IMR-90 (cell line): ENCODE data around the gene EIF1. TPM values are rescaled to one million over a fixed set of nuclear protein-coding genes. Genes with fewer than 3 reads are reported as not detected.

Experiments used
- ATAC-seq: fragments of 200-7000 bp; cut with Tn5 transposase; 2 replicates; pipeline ENCODE4 v1.9.1; 2020; ENCODE audit warnings: low read depth, mild to moderate bottlenecking, moderate library complexity
- BruUV-seq: library from RNA; stranded (reverse); fragments of 400-500 nt; replicated peaks from 2 replicates; lab custom pipeline; 2021; lab: Mats Ljungman, UMichigan
- CTCF ChIA-PET: fragments of 300-600 bp; formaldehyde crosslinking; extraction: SDS; loops from one replicate; lab custom pipeline; 2021; ENCODE audit warnings: antibody characterized with exemption; lab: Yijun Ruan, JAX
- POLR2A ChIA-PET: fragments of 300-600 bp; sonication (Branson Sonifier 250); formaldehyde crosslinking; loops from one replicate; lab custom pipeline; 2022; ENCODE audit warnings: antibody characterized with exemption; ENCODE audit not compliant: unreplicated experiment; lab: Charles Lee
- DNase-seq: peaks from one replicate; pipeline ENCODE4 v3.0.0; 2013
- H2AFZ ChIP-seq: replicated peaks from 2 replicates; pipeline ENCODE3; 2013; ENCODE audit warnings: low read length, mild to moderate bottlenecking; ENCODE audit not compliant: poor library complexity
- H2AK5ac ChIP-seq: 2 replicates; pipeline ENCODE4 v1.6.1; 2013; ENCODE audit warnings: low read depth, low read length, inconsistent platforms
- H2AK9ac ChIP-seq: replicated peaks from 2 replicates; pipeline ENCODE3; 2013; ENCODE audit warnings: mild to moderate bottlenecking, low read depth, low read length, moderate library complexity; ENCODE audit not compliant: poor library complexity
- H2BK120ac ChIP-seq: 2 replicates; pipeline ENCODE4 v1.6.1; 2013; ENCODE audit warnings: low read depth, low read length, inconsistent platforms
- H2BK15ac ChIP-seq: 3 replicates; pipeline ENCODE4 v1.6.1; 2013; ENCODE audit warnings: low read depth, low read length, inconsistent platforms
- H2BK20ac ChIP-seq: 2 replicates; pipeline ENCODE4 v1.6.1; 2013; ENCODE audit warnings: low read depth, mild to moderate bottlenecking, inconsistent platforms, low read length, moderate library complexity
- H2BK5ac ChIP-seq: 2 replicates; pipeline ENCODE4 v1.6.1; 2013; ENCODE audit warnings: mild to moderate bottlenecking, low read depth, low read length, inconsistent platforms; ENCODE audit not compliant: poor library complexity, severe bottlenecking
- H3K14ac ChIP-seq: replicated peaks from 2 replicates; pipeline ENCODE4 v1.6.1; 2013; ENCODE audit warnings: low read depth, low read length, inconsistent platforms
- H3K18ac ChIP-seq: 2 replicates; pipeline ENCODE4 v1.6.1; 2013; ENCODE audit warnings: low read depth, low read length, control low read depth
- H3K23ac ChIP-seq: 2 replicates; pipeline ENCODE4 v1.6.1; 2013; ENCODE audit warnings: low read depth, low read length, inconsistent platforms
- H3K27ac ChIP-seq: 2 replicates; pipeline ENCODE4 v1.5.1; 2013; ENCODE audit warnings: mild to moderate bottlenecking, control low read depth, low read length; ENCODE audit not compliant: insufficient read depth
- H3K27me3 ChIP-seq: 2 replicates; pipeline ENCODE4 v1.6.1; 2013; ENCODE audit warnings: low read length; ENCODE audit not compliant: control insufficient read depth, insufficient read depth
- H3K36me3 ChIP-seq: 2 replicates; pipeline ENCODE4 v1.6.1; 2013; ENCODE audit warnings: low read length, mixed read lengths; ENCODE audit not compliant: control insufficient read depth, insufficient read depth
- H3K4ac ChIP-seq: 2 replicates; pipeline ENCODE4 v1.6.1; 2013; ENCODE audit warnings: low read depth, low read length, inconsistent platforms
- H3K4me1 ChIP-seq: 2 replicates; pipeline ENCODE4 v1.6.1; 2013; ENCODE audit warnings: low read length, mixed read lengths; ENCODE audit not compliant: control insufficient read depth, insufficient read depth
- H3K4me2 ChIP-seq: 2 replicates; pipeline ENCODE4 v1.6.1; 2013; ENCODE audit warnings: low read depth, mild to moderate bottlenecking, control low read depth, low read length, moderate library complexity
- H3K4me3 ChIP-seq: 2 replicates; pipeline ENCODE4 v1.5.1; 2013; ENCODE audit warnings: low read depth, mild to moderate bottlenecking, control low read depth, low read length, moderate library complexity; ENCODE audit not compliant: insufficient read depth
- H3K56ac ChIP-seq: 2 replicates; pipeline ENCODE4 v1.6.1; 2013; ENCODE audit warnings: low read length, inconsistent platforms; ENCODE audit not compliant: insufficient read depth; ENCODE audit errors: extremely low read depth
- H3K79me1 ChIP-seq, 2 experiments: 2 replicates each; pipeline ENCODE4 v1.6.1; 2013; ENCODE audit warnings: low read length in 2 of 2, inconsistent platforms in 1 of 2, low read depth in 1 of 2
- H3K9ac ChIP-seq: 2 replicates; pipeline ENCODE4 v1.6.1; 2013; ENCODE audit warnings: low read depth, low read length, control low read depth
- H3K9me1 ChIP-seq: 2 replicates; pipeline ENCODE4 v1.6.1; 2013; ENCODE audit warnings: low read length, inconsistent platforms; ENCODE audit not compliant: insufficient read depth
- H3K9me3 ChIP-seq: 2 replicates; pipeline ENCODE4 v1.6.1; 2013; ENCODE audit warnings: low read length; ENCODE audit not compliant: control insufficient read depth, insufficient read depth
- H4K20me1 ChIP-seq: 2 replicates; pipeline ENCODE4 v1.6.1; 2013; ENCODE audit warnings: low read length, inconsistent platforms; ENCODE audit not compliant: insufficient read depth
- H4K5ac ChIP-seq: 2 replicates; pipeline ENCODE4 v1.6.1; 2013; ENCODE audit warnings: mild to moderate bottlenecking, low read depth, low read length, control low read depth
- H4K8ac ChIP-seq, 2 experiments: 2 replicates each; pipeline ENCODE4 v1.6.1; 2013; ENCODE audit warnings: low read depth in 2 of 2, low read length in 2 of 2, control low read depth in 1 of 2, inconsistent platforms in 1 of 2
- H4K91ac ChIP-seq: 2 replicates; pipeline ENCODE4 v1.6.1; 2013; ENCODE audit warnings: low read depth, low read length, inconsistent platforms; ENCODE audit not compliant: insufficient read depth
- BHLHE40 ChIP-seq: fragments of 150-350 bp; IDR thresholded peaks from 2 replicates; pipeline ENCODE4 v1.6.1; 2016; ENCODE audit warnings: mild to moderate bottlenecking, low read depth, low read length
- CEBPB ChIP-seq: IDR thresholded peaks from 2 replicates; pipeline ENCODE4 v1.6.1; 2012; ENCODE audit warnings: low read depth, low read length, improper control_type of control experiment
- CHD1 ChIP-seq: IDR thresholded peaks from 2 replicates; pipeline ENCODE4 v1.6.1; 2012; ENCODE audit warnings: low read depth, low read length, improper control_type of control experiment
- FOS ChIP-seq: fragments of 150-350 bp; IDR thresholded peaks from 2 replicates; pipeline ENCODE4 v1.6.1; 2016; ENCODE audit warnings: low read depth, low read length
- MAFK ChIP-seq: IDR thresholded peaks from 2 replicates; pipeline ENCODE4 v1.6.1; 2012; ENCODE audit warnings: low read depth, low read length, improper control_type of control experiment
- MAZ ChIP-seq: IDR thresholded peaks from 2 replicates; pipeline ENCODE4 v1.6.1; 2012; ENCODE audit warnings: low read depth, mild to moderate bottlenecking, low read length, improper control_type of control experiment, moderate library complexity, borderline replicate concordance
- MXI1 ChIP-seq: IDR thresholded peaks from 2 replicates; pipeline ENCODE4 v1.6.1; 2012; ENCODE audit warnings: low read depth, mild to moderate bottlenecking, low read length, moderate library complexity, borderline replicate concordance
- NFE2L2 ChIP-seq: fragments of 150-350 bp; IDR thresholded peaks from 2 replicates; pipeline ENCODE4 v1.6.1; 2016; ENCODE audit warnings: low read depth, mild to moderate bottlenecking, low read length
- POLR2A ChIP-seq: IDR thresholded peaks from 2 replicates; pipeline ENCODE4 v1.6.1; 2012; ENCODE audit warnings: mild to moderate bottlenecking, low read depth, low read length
- RAD21 ChIP-seq: IDR thresholded peaks from 2 replicates; pipeline ENCODE4 v1.6.1; 2012; ENCODE audit warnings: low read length, improper control_type of control experiment
- RCOR1 ChIP-seq: IDR thresholded peaks from 2 replicates; pipeline ENCODE4 v1.6.1; 2012; ENCODE audit warnings: mild to moderate bottlenecking, low read length, improper control_type of control experiment; ENCODE audit not compliant: insufficient replicate concordance
- RFX5 ChIP-seq: IDR thresholded peaks from 2 replicates; pipeline ENCODE4 v1.8.0; 2012; ENCODE audit warnings: low read depth, mild to moderate bottlenecking, low read length, moderate library complexity
- SMC3 ChIP-seq: fragments of 150-350 bp; IDR thresholded peaks from 2 replicates; pipeline ENCODE4 v1.6.1; 2016; ENCODE audit warnings: low read depth, mild to moderate bottlenecking, antibody characterized with exemption, low read length, moderate library complexity
- WGBS, 2 experiments: methylation state at CpG; one replicate each; pipeline versions ENCODE4 v1.1.5 to v1.1.7; 2013; ENCODE audit warnings: missing lambda C conversion rate in 2 of 2; ENCODE audit not compliant: insufficient read length in 1 of 2; ENCODE audit errors: extremely low coverage in 2 of 2; 5-methylcytosine and 5-hydroxymethylcytosine counted together
- dilution Hi-C: fragments of 300-500 bp; cut with HindIII; formaldehyde crosslinking; loops from one replicate; pipeline ENCODE4 v1.14.3; 2018; ENCODE audit warnings: low sequenced_read_pairs; ENCODE audit not compliant: unreplicated experiment
- in situ Hi-C: fragments of 300-500 bp; cut with MboI; formaldehyde crosslinking; loops from 3 replicates; pipeline ENCODE4 v1.14.3; 2019; ENCODE audit warnings: low sequenced_read_pairs, inconsistent platforms, mixed read lengths
- intact Hi-C: fragments of 100-400 bp; cut with micrococcal nuclease; formaldehyde crosslinking; loops from 2 replicates; pipeline ENCODE4 v1.10.0; 2022
- polyA plus RNA-seq, 3 experiments: library from polyadenylated mRNA; depleted of rRNA; stranded (reverse); fragments of >200 nt; gene quantifications; 2 replicates each; pipeline ENCODE4 v1.2.3, GENCODE V29; 2012; ENCODE audit warnings: low replicate concordance in 1 of 3
- total RNA-seq: library from RNA; depleted of rRNA; stranded (reverse); fragments of >200 nt; gene quantifications from 2 replicates; pipeline ENCODE4 v1.2.3, GENCODE V29; 2012
- TF ChIP-seq, protein P1 (sequence below): fragments of 150-350 bp; IDR thresholded peaks from 2 replicates; pipeline ENCODE4 v1.6.1; 2016; ENCODE audit warnings: low read depth, mild to moderate bottlenecking, low read length, moderate library complexity, borderline replicate concordance
- TF ChIP-seq, protein P2 (sequence below): fragments of 150-350 bp; IDR thresholded peaks from 2 replicates; pipeline ENCODE4 v1.6.1; 2017; ENCODE audit warnings: mild to moderate bottlenecking, antibody characterized with exemption, low read length, low read depth

The EIF1 gene
- total and polyA plus RNA-seq, 2 of the 4 experiments (the other 2 are of a cell fraction): 89.4 to 381 TPM

DNA sequence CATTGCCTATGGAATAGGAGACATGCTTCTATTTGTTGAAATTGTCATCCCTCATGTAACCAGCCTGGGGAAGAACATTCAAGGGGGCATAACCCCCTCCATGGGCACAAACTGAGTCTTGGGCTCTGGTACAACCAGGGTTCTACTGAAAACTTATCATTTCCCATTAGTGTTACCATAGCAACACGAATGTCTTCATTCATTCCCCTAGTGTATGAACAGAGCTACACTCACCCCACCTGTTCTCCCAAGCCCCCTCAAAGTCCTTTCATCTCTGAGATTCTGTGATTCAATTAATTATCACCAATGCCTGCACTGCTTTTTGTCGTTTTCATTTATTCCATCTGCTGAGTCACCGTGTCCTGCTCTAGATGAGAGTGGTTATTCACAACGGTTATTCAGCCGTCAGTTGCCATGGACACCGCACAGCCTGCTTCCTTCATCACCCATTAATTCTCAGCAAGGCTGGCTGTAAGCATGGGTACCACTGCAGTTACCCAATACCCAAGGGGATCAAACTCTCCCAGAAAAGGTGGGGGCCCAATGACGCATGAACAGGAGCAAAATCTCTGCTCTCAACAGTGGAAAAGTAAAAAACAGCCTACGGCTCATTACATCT is 21.9 kb downstream of the EIF1 start (continued):
- no peak for TF ChIP-seq POLR2A

DNA sequence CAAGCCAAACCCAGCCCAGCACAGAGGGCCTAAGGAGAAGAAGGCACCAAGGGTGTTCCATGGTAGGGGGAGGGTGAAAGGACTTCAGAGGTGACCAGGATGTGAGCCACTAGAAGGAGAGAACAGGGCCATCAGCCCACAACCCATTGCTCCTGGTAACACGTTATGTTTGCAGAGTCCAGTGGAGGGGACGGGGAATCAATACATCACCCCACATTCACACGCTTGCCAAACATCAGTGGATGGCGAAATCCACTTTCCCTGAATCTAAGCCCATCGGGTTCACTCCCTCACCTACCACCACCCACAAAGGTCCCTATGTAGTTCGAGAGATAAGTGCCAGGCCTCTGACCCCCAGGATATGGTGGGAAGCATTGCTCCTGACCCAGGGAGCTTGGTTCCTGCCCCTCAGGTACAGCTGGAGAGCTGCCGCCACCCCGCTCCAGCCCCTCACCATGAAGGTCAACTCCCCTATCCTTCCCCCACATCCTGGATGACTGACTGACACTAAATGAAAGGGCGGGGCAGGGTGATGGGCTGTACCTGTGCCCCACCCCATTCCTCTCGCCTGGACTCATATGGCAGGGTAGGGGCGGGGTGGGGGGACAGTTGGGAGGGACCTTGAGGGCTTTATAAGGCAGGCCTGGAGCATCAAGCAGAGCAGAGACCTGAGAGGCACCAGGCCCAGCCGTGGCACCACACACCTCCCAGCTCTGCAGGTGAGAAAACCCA is 23.1 kb downstream of the EIF1 start, which contains the start of gene GAST:
GAST (plus strand) TSS at position 663 of the 732 bp plus-strand sequence. CDS start 3,106 bp downstream, outside the sequence.
- Histone ChIP-seq H3K18ac (no peak within 1 kb of the TSS), H3K23ac (no peak within 1 kb of the TSS), H3K27me3 (peaks cover 24% of the 10 kb centered on the region; the same call in 1 of the 2 replicates), H3K79me1 (no peaks in the 10 kb centered on the region), H2AK5ac (no peak within 1 kb of the TSS), H2AK9ac (peak within 1 kb of the TSS; percentile 55), H2BK120ac (no peak within 1 kb of the TSS), H3K4me2 (no peak within 1 kb of the TSS), H3K27ac (no peak within 1 kb of the TSS), H2BK20ac (no peak within 1 kb of the TSS), H3K14ac (no peak within 1 kb of the TSS), H3K4me3 (no peak within 1 kb of the TSS), H3K36me3 (no peaks in the 10 kb centered on the region), H3K4me1 (no peaks in the 10 kb centered on the region), H3K9ac (no peak within 1 kb of the TSS), H2AFZ (peak within 1 kb of the TSS; percentile 41), H3K9me3 (no peaks in the 10 kb centered on the region), H2BK15ac (no peak within 1 kb of the TSS), H3K9me1 (no peaks in the 10 kb centered on the region; the same call in 1 of the 2 replicates), H2BK5ac (no peak within 1 kb of the TSS), H4K5ac (no peak within 1 kb of the TSS), H3K56ac (no peak within 1 kb of the TSS), H4K91ac (no peak within 1 kb of the TSS), H4K20me1 (no peaks in the 10 kb centered on the region), H3K4ac (no peak within 1 kb of the TSS), H4K8ac (no peak within 1 kb of the TSS)
- POLR2A ChIA-PET: interaction anchor here (0.6 kb wide), 1 partner anchor 19 kb away, joined by 3 read pairs; no protein-coding TSS in a partner anchor
- dilution Hi-C loops (no loop called here), intact Hi-C loops (no loop called here), in situ Hi-C loops (no loop called here)
- no peak for DNase-seq
- no TSS peak for BruUV-seq
- WGBS, 2 experiments: no CpG with 5 or more reads among the region's 12 CpGs
- no peak for ATAC-seq
- CTCF ChIA-PET: interaction anchor here (1.2 kb wide), 1 partner anchor 16 kb away, joined by 5 read pairs; no protein-coding TSS in a partner anchor
- no peak for TF ChIP-seq MAZ
- TF ChIP-seq, protein P1, sequence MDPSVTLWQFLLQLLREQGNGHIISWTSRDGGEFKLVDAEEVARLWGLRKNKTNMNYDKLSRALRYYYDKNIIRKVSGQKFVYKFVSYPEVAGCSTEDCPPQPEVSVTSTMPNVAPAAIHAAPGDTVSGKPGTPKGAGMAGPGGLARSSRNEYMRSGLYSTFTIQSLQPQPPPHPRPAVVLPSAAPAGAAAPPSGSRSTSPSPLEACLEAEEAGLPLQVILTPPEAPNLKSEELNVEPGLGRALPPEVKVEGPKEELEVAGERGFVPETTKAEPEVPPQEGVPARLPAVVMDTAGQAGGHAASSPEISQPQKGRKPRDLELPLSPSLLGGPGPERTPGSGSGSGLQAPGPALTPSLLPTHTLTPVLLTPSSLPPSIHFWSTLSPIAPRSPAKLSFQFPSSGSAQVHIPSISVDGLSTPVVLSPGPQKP: no peak
- no peak for TF ChIP-seq RFX5
- no peak for TF ChIP-seq FOS
- TF ChIP-seq NFE2L2: no peak
- TF ChIP-seq, protein P2, sequence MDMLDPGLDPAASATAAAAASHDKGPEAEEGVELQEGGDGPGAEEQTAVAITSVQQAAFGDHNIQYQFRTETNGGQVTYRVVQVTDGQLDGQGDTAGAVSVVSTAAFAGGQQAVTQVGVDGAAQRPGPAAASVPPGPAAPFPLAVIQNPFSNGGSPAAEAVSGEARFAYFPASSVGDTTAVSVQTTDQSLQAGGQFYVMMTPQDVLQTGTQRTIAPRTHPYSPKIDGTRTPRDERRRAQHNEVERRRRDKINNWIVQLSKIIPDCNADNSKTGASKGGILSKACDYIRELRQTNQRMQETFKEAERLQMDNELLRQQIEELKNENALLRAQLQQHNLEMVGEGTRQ: no peak
- no peak for TF ChIP-seq CHD1
- no peak for TF ChIP-seq BHLHE40
- no peak for TF ChIP-seq POLR2A
- TF ChIP-seq SMC3: no peak
- no peak for TF ChIP-seq MXI1
- no peak for TF ChIP-seq RCOR1
- no peak for TF ChIP-seq MAFK
- TF ChIP-seq RAD21: no peak
- TF ChIP-seq CEBPB: no peak
